Fibroblast of upper back skin (primary cell): ENCODE data around the gene ELL.

ENCODE experiments used
- DNase-seq: peaks from one replicate; pipeline ENCODE4 v3.0.0-alpha.2; 2013

The ELL gene

GRCh38 chr19:18466354-18466753 is 55.5 kb downstream of the ELL start:
- no peak for DNase-seq

- DNase-seq = no peak
Observed at GRCh38 chr19:18465964-18466339, 55.9 kb downstream of the ELL start.

DNA sequence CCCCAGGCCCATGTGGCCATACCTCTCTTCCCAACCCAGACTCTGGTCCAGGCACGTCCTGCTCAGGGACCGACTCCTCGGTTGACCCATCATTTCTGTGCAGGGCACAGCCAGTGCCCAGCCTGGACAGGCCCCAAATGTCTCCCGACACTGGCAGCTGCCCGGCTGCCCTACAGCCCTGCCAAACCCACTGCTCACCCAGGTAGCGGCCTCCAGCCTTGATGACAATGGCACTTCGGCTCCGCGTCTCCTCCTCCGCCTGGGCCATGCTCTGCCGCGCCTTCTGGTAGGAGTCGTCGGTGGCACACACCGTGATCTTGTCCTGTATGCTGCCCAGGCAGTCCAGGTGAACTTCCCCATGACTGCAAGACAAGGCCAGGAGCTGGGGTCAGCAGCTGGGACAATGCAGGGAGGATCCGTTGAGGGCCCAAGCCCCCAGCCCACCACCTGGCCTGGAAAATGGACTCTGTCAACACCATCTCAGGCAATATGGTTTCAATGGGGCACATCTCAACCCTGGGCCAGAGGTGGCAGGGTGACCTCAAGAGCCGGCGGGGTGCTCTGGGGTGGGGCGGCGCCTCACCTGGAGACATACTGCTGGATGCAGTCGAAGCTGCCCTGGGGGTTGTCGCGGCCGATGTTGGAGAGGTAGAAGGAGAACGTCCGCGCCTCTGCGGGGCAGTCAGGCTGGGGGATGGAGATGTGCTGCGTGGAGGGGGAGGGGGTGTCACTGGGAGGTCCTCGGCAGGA is 56.5 kb downstream of the ELL start:
- no peak for DNase-seq

- peak; percentile 41 for DNase-seq
Observed at GRCh38 chr19:18464646-18465045, 57.2 kb downstream of the ELL start.

GRCh38 chr19:18461471-18461870 is 60.4 kb downstream of the ELL start:
- no peak for DNase-seq

DNA sequence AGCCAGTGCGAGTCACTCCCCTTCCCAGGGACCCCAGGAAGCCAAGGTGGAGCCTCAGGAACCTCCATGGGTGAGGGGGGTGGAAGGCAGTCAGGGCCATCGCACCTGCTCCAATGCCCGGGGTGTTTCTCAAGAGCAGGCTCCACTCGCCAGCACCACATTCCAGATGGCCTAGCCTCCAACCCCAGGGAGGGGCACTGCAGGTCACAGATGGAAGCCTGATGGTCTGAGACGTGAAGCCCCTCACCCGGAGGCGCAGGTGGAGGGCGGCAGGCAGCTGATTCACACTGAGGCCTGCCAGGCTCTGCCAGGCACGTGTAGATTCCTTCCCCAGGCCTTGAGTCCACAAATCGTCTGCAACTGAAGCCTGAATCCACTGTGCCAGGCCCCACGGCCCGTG is 61.0 kb downstream of the ELL start:
- no peak for DNase-seq

DNA sequence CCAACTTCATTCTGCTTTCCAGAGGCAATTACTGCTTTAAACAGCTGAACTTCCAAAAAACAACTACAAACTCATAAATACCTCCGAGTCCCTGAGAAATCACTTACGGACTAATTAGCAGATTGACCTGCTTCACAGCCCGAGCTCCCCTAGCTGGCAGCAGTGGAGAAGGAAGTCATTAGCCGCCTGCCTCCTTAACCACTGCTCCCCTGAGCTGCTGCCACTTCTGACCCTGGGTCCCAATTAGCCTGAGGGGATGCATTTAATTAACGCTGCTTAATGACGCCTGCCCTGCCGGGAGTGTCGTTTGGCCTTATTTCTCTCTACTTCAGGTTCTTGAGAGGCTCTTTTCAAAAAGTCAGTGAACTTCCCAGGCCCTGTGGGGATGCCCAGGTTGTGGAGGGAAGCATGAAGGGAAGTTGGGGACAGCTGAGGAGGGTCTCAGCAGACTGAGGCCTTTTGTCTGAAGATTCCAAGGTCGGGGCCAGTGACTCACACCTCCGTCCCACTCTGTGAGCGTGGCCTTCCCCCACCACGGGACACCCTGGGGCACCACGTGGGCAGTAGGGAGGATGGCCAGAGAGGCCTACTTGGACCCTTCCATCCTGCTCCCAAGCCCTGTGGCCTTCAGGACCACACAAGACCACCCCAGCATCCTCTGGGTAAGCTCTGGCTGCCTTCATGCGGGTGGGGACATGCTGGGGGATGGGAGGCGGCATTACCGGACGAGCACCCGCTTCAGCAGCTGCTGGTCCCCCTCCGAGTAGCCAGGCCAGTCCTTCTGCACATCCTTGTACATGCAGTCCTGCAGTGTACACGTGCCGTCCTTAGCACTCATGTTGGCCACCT is 64.2 kb downstream of the ELL start:
- DNase-seq = no peak

GRCh38 chr19:18456974-18457373 is 64.9 kb downstream of the ELL start:
- no peak for DNase-seq

DNA sequence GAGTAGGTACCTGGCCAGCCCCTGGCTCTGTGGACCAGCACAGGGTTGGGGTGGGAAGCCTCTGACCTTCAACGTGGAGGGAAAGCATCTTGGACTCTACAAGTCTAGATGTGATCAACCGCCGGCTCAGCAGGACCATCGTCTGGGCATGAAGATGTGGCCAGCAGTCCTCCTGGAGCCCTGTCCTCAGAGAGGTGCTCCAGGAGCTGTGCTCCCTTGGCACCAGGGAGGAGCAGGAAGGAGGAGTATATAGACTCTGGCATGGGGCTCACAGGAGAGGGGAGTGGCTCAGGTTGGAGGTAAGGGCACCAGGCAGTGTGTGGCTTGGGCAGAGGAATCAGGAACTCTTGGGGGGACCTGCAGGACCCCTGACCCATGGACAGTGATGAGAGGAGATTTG is 65.6 kb downstream of the ELL start:
- no peak for DNase-seq

- no peak for DNase-seq
Observed at GRCh38 chr19:18453269-18454024, 68.4 kb downstream of the ELL start.

- DNase-seq = no peak
Observed at GRCh38 chr19:18452386-18452785, 69.5 kb downstream of the ELL start.

GRCh38 chr19:18450931-18451836 is 70.7 kb downstream of the ELL start:
- DNase-seq = peak; percentile 74

DNA sequence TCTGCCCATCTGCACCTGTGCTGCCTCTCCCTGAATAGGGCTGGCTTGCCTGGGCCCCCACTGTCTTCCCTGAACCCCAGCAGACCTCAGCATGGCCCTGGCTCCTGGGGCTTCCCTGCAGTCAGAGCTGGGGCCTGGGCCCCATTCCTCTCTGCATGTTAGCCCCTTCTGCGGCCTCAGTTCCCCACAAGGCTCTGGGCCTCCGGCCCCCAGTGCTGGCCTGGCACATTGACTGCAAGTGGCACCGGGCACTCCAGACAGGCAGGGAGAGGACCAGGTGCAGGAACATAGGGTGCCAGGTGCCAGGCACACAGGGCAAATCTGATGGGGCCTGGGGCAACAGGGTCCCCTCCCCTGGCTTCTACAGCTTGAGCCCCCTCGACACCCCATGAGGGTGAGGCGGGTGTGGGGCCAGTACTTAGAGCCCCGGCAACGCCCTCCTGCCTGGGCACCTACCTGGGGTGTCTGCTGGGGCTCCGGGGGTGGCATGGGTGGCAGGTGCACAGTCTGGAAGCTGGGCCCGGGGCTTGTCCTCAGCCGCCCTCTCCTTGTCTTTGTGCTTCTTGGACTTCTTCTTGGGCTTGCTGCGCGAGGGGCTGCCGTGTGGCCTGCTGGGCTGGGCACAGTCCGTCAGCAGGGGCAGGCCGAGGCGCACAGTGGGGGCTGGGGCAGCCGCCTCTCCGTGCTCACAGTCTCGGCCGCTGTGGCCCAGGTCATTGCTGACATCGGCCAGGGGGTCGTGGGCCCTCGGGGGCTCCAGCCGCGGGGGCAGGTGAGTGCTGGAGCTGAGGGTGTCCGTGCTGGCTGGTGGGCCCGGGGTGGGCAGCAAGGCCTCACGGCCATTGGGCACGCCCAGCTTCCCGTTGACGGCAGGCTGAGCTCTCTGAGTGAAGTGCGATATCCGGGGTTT is 71.6 kb downstream of the ELL start:
- no peak for DNase-seq

DNA sequence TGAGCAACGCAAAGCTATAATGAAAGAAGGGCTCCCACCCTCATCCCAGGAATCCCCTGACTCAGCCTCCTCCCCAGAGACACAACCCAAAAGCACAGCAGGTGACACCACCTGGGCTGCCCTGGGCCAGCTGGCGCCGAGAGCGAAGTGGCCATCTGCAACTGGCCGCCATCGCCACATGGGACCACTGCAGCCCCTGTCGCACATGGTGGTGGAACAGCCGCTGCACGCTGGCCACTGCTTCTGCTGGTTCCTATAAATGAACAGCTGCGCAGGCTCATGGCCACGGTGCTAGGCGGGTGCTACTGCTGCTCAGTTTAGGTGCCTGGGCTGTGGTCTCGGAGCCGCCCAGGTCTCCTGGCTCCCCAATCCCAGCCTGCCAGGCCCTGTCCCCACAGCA is 72.3 kb downstream of the ELL start:
- no peak for DNase-seq

DNA sequence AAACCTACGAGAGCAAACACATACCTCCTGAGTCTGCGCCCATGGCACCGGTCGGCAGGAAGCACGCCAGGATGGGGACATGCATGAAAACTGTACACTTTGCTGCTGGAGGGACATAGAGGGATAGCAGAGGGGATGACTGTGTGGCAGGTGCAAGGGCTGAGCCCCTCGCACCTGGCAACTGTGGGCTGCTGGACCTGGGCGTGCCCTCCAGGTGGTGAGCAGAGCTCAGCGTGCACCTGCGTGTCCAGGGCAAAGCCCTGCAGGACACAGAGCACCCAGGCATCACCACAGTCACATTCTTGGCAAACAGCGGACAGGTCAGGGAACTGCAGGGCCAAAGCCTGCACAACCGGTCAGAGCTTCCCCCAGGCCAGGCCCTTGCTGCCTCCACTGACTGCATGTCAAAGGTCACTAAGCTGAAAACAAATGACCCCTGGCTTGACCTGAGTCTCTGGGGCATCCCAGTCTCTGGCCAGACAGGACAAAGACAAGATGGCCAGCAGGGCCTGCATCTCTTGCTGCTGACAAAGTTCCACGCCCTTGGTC is 75.0 kb downstream of the ELL start:
- no peak for DNase-seq

- DNase-seq = no peak
Observed at GRCh38 chr19:18446145-18446810, 75.6 kb downstream of the ELL start.

- no peak for DNase-seq
Observed at GRCh38 chr19:18445262-18445948, 76.5 kb downstream of the ELL start.

DNA sequence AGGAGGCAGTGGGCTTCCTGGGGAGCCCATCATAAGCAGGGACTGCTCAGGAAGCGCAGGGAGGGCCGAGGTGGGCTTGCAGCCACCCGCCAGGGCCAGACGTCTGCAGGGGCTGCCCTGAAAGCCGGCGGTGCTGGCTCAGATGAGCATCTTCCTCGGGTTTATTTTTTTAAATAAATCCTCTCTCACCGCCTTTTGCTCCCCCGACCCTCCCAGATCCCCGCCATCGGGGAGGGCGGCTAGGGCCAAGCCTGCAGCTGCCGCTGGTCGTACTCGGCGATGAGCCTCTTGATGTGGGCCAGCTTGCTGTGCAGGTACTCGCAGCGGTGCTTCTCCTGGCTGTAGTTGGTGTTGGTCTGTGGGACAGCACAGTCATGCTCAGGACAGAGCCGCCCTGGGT is 77.4 kb downstream of the ELL start:
- DNase-seq = no peak

DNA sequence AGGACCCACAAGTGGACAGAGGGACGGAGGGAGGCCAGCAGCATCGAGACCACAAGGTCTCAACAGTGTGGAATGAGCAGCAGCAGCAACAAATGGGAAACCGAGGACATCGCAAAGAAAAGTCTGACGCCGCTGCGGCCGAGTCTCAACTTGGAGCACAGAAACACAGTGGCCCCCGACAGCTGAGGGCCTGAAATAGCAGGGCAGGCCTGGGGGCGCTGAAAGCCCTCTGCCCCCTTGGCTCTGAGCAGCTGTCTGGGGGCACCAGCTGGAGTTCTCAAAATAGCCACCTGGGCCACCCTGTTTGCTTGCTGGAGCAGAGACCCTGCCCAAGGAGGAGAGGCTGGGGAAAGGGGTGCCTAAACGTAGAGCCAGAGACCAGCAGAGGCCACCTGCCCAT is 78.0 kb downstream of the ELL start:
- no peak for DNase-seq

- no peak for DNase-seq
Observed at GRCh38 chr19:18443406-18443805, 78.5 kb downstream of the ELL start.
